Neural progenitor cell (in vitro differentiated cells): ENCODE measurements around the gene SHOC2.

Source experiments
- EZH2 ChIP-seq: fragments of 200-600 bp; sonication (generic); IDR thresholded peaks from 2 replicates; pipeline ENCODE4 v1.6.1; 2017; ENCODE audit warnings: antibody characterized with exemption, mild to moderate bottlenecking, moderate library complexity
- EZH2phosphoT487 ChIP-seq: fragments of 200-600 bp; sonication (generic); IDR thresholded peaks from 2 replicates; pipeline ENCODE4 v1.6.1; 2017; ENCODE audit warnings: antibody characterized with exemption
- TF ChIP-seq, protein P1 (sequence below): fragments of 200-600 bp; sonication (generic); IDR thresholded peaks from 2 replicates; pipeline ENCODE4 v1.5.1; 2017; ENCODE audit warnings: antibody characterized with exemption, mild to moderate bottlenecking

- no peak for TF ChIP-seq EZH2
- TF ChIP-seq, protein P1, sequence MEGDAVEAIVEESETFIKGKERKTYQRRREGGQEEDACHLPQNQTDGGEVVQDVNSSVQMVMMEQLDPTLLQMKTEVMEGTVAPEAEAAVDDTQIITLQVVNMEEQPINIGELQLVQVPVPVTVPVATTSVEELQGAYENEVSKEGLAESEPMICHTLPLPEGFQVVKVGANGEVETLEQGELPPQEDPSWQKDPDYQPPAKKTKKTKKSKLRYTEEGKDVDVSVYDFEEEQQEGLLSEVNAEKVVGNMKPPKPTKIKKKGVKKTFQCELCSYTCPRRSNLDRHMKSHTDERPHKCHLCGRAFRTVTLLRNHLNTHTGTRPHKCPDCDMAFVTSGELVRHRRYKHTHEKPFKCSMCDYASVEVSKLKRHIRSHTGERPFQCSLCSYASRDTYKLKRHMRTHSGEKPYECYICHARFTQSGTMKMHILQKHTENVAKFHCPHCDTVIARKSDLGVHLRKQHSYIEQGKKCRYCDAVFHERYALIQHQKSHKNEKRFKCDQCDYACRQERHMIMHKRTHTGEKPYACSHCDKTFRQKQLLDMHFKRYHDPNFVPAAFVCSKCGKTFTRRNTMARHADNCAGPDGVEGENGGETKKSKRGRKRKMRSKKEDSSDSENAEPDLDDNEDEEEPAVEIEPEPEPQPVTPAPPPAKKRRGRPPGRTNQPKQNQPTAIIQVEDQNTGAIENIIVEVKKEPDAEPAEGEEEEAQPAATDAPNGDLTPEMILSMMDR = no peak
- TF ChIP-seq EZH2phosphoT487 = no peak
These were observed 46.1 kb upstream of the SHOC2 start for GRCh38 chr10:110872984-110873923.
